ENCODE measurements around the gene SOBP.

GRCh38 chr6:107539849-107540464, 50.0 kb downstream of the SOBP start:
- TF ChIP-seq POLR2A (IDR thresholded peaks at IDR 0.05): no peak
- TF ChIP-seq CTCF (IDR thresholded peaks at IDR 0.05 in 4 of 5, conservative IDR thresholded peaks at IDR 0.05 in 1 of 5): no peak

Measured in gastrocnemius medialis (tissue), 4 donors.